ENCODE data around the gene GPR137B.

The GPR137B gene

DNA sequence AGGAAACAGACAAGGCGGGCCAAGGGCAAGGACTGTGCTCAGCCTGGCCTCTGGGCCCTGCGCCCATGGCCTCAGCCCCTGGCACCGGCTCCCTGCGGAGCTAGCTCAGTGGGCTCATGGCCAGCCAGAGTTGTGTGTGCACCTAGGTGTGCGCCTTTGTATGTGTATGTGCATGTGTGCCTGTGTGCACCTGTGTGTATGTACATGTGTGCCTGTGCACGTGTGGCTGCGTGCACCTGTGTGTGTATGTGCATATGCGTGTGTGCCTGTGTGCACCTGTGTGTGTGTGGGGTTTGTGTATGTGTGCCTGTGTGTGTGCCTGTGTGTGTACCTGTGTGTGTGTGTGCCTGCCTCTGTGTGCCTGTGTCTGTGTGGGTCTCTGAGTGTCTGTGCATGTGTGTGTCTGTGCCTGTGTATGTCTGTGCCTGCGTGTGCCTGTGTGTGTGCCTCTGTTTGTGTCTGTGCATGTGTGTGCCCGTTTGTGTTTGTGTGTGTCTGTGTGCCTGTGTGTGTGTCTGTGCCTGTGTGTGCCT, 7.4 kb downstream of the GPR137B start:
- TF ChIP-seq CTCF (IDR thresholded peaks at IDR 0.05), result no peak

DNA sequence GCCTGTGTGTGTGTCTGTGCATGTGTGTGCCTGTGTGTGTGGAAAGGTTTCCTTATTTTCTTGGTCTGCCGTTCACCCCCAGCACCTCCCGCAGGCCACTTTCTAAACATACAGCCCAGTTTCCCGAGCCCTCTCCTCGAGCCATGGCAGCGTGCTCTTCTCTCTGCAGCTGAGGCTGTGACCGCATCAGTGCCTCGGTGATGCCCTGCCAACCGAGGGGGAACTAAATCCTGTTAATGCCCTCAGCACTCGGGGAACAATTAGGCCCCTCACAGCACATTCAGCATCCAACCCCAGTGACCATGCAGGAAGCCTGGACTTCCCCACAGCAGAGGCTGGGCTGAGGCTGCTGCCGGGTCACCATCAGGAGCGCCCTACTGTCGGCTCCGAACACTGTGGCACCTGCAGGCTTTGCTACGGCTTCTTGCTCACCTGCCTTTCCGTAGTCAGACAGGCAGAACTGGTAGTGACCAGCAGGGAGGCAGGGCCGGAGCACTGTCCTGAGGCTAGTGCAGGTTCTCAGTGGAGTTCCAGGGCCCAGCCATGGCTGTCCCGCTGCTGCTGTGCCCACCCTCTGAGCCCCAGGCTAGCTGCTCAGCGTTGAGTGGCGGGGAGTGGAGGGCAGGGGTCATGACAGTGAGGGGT, 8.1 kb downstream of the GPR137B start:
- TF ChIP-seq CTCF (IDR thresholded peaks at IDR 0.05), result no peak

DNA sequence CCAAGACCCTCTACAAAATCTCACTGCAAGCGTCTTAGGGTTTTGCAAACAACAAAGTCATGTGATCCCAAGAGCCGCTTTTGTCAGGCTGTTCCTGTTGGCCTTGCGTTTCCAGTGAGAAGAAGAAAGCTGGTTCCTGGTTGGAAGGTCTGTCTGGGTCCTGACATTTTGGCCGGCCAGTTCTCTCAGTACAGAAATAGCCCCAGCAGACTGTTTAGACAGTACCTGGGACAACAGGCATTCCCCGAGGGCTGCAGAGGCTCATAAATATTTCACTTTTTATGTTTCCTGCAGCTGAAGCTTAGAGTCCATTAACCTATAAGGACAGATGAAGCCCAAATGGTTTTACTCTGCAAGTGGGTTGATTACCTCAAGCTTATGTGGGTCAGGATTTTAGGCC, 8.6 kb downstream of the GPR137B start:
- no peak for TF ChIP-seq CTCF (IDR thresholded peaks at IDR 0.05)

- no peak for TF ChIP-seq CTCF (IDR thresholded peaks at IDR 0.05)
Observed at GRCh38 chr1:236151739-236152424, 9.5 kb downstream of the GPR137B start.

DNA sequence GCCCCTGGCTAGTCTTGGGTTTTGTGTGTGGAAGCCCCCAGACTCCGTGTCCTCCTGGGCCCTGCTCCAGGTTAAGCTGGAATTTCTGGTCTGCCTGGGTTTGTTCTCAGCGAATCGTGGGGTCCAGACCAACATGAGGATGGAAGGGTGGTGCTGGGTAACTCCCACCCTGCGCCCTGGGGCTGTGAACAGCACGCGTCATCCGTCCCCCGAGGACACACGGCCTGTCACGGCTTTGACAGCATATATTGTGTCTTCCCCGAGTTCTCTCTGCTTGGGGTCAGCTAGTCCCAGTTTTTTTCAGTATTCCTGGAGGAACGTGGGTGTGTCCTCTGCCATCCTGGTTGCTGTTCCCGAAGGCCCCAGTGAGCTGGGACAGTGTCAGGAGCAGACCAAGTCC, 11.8 kb downstream of the GPR137B start:
- TF ChIP-seq CTCF (IDR thresholded peaks at IDR 0.05), result no peak

GRCh38 chr1:236154671-236155398, 12.5 kb downstream of the GPR137B start:
- TF ChIP-seq CTCF (IDR thresholded peaks at IDR 0.05), result no peak

- no peak for TF ChIP-seq CTCF (IDR thresholded peaks at IDR 0.05)
Observed at GRCh38 chr1:236155399-236155767, 13.0 kb downstream of the GPR137B start.

Measured in LNCAP (cell line).